Measurements from ENCODE around the gene LIPA.

LIPA gene

GRCh38 chr10:89164920-89165319 lies 86.7 kb downstream of the LIPA start:
- DNase-seq (ENCODE audit: low spot score), result no peak

- DNase-seq (ENCODE audit: low spot score), result no peak
Observed at GRCh38 chr10:89164080-89164479, 87.5 kb downstream of the LIPA start.
